GM13976 (cell line): ENCODE data around the gene GTF2H4.

Experiments used
- DNase-seq: peaks from one replicate; pipeline ENCODE4 v3.0.0; 2012; ENCODE audit warnings: low spot score
- CTCF ChIP-seq: IDR thresholded peaks from 2 replicates; pipeline ENCODE4 v1.5.1; 2012; ENCODE audit warnings: borderline replicate concordance, mild to moderate bottlenecking; ENCODE audit not compliant: insufficient read depth; ENCODE audit errors: extremely low read depth, missing control alignments, control extremely low read depth
- in situ Hi-C: fragments of 300-500 bp; cut with MboI; formaldehyde crosslinking; loops from one replicate; pipeline ENCODE4 v1.12.0; 2022; ENCODE audit warnings: low sequenced_read_pairs, mixed read lengths, inconsistent platforms; ENCODE audit not compliant: unreplicated experiment

GTF2H4 gene

GRCh38 chr6:30944051-30944450 lies 36.0 kb downstream of the GTF2H4 start:
- DNase-seq = no peak
- in situ Hi-C loops = no loop called here
- TF ChIP-seq CTCF = no peak

GRCh38 chr6:30945281-30945680 lies 37.3 kb downstream of the GTF2H4 start:
- in situ Hi-C loops = no loop called here
- no peak for DNase-seq
- TF ChIP-seq CTCF = no peak

- no peak for TF ChIP-seq CTCF
- DNase-seq = no peak
- in situ Hi-C loops = no loop called here
These were observed 39.2 kb downstream of the GTF2H4 start for GRCh38 chr6:30947231-30947630.

- in situ Hi-C loops = no loop called here
- no peak for TF ChIP-seq CTCF
- no peak for DNase-seq
These were observed 40.8 kb downstream of the GTF2H4 start for GRCh38 chr6:30948811-30949210.

GRCh38 chr6:30951907-30952469 lies 44.0 kb downstream of the GTF2H4 start:
- no peak for DNase-seq
- no peak for TF ChIP-seq CTCF
- in situ Hi-C loops = no loop called here

GRCh38 chr6:30954631-30955366 lies 46.8 kb downstream of the GTF2H4 start:
- TF ChIP-seq CTCF = no peak
- no peak for DNase-seq
- in situ Hi-C loops = no loop called here
